Hepatocyte (in vitro differentiated cells): ENCODE results near the gene PAGE4. TPM values are rescaled to one million over a fixed set of nuclear protein-coding genes. Genes with fewer than 3 reads are reported as not detected.

Source experiments
- DNase-seq: peaks from one replicate; pipeline ENCODE4 v3.0.0-alpha.2; 2016; ENCODE audit warnings: low spot score
- H2AFZ ChIP-seq: fragments of 200-600 bp; sonication (generic); 2 replicates; pipeline ENCODE4 v1.6.0; 2016; ENCODE audit warnings: antibody characterized with exemption, mild to moderate bottlenecking
- H3K27ac ChIP-seq: fragments of 200-600 bp; sonication (generic); 2 replicates; pipeline ENCODE4 v1.5.1; 2016; ENCODE audit warnings: mild to moderate bottlenecking
- H3K27me3 ChIP-seq: fragments of 200-600 bp; sonication (generic); 2 replicates; pipeline ENCODE4 v1.6.1; 2016
- H3K36me3 ChIP-seq: fragments of 200-600 bp; sonication (generic); replicated peaks from 2 replicates; pipeline ENCODE4 v1.5.1; 2016; ENCODE audit warnings: low read depth; ENCODE audit not compliant: insufficient read depth
- H3K4me1 ChIP-seq: fragments of 200-600 bp; sonication (generic); 2 replicates; pipeline ENCODE4 v1.5.1; 2016; ENCODE audit warnings: mild to moderate bottlenecking, moderate library complexity; ENCODE audit not compliant: insufficient read depth
- H3K4me2 ChIP-seq: fragments of 200-600 bp; sonication (generic); 2 replicates; pipeline ENCODE4 v1.6.0; 2016
- H3K4me3 ChIP-seq: fragments of 200-600 bp; sonication (generic); 2 replicates; pipeline ENCODE4 v1.5.1; 2016; ENCODE audit warnings: mild to moderate bottlenecking
- H3K79me2 ChIP-seq: fragments of 200-600 bp; sonication (generic); 2 replicates; pipeline ENCODE4 v1.6.0; 2017; ENCODE audit warnings: mild to moderate bottlenecking
- H3K9me2 ChIP-seq: fragments of 200-600 bp; sonication (generic); replicated peaks from 2 replicates; pipeline ENCODE4 v1.6.0; 2017; ENCODE audit warnings: mild to moderate bottlenecking; ENCODE audit not compliant: insufficient read depth
- H3K9me3 ChIP-seq: fragments of 200-600 bp; sonication (generic); 2 replicates; pipeline ENCODE4 v1.5.1; 2016; ENCODE audit warnings: low read depth, mild to moderate bottlenecking
- H4K20me1 ChIP-seq: fragments of 200-600 bp; sonication (generic); 2 replicates; pipeline ENCODE4 v1.6.0; 2016; ENCODE audit warnings: mild to moderate bottlenecking; ENCODE audit not compliant: insufficient read depth, poor library complexity, severe bottlenecking
- EZH2 ChIP-seq: fragments of 200-600 bp; sonication (generic); IDR thresholded peaks from 2 replicates; pipeline ENCODE4 v1.6.1; 2016; ENCODE audit warnings: antibody characterized with exemption, mild to moderate bottlenecking, borderline replicate concordance
- EZH2phosphoT487 ChIP-seq: fragments of 200-600 bp; sonication (generic); IDR thresholded peaks from one replicate; pipeline ENCODE4 v1.6.1; 2018; ENCODE audit warnings: antibody characterized with exemption, mild to moderate bottlenecking, low read depth, moderate library complexity; ENCODE audit not compliant: unreplicated experiment, severe bottlenecking
- WGBS: methylation state at CpG from one replicate; pipeline ENCODE4 v1.1.6; 2016; ENCODE audit warnings: low lambda C conversion rate; ENCODE audit errors: missing lambda C conversion rate; 5-methylcytosine and 5-hydroxymethylcytosine counted together
- polyA plus RNA-seq: library from polyadenylated mRNA; unstranded; fragments of >200 nt; fragmentation: Nextera tagmentation; extraction: Ambion mirVana; gene quantifications from 2 replicates; pipeline ENCODE4 v1.2.1, GENCODE V29; 2016
- total RNA-seq: library from RNA; depleted of rRNA; stranded (reverse); fragments of >200 nt; gene quantifications from 2 replicates; pipeline ENCODE4 v1.2.3, GENCODE V29; 2014
- TF ChIP-seq, protein P1 (sequence below): fragments of 200-600 bp; sonication (generic); IDR thresholded peaks from 2 replicates; pipeline ENCODE4 v1.5.1; 2016; ENCODE audit warnings: antibody characterized with exemption, mild to moderate bottlenecking; ENCODE audit not compliant: poor library complexity

The PAGE4 gene
- total and polyA plus RNA-seq, 2 experiments from 2014 or later, result 0.63 TPM; not detected in 1

DNA sequence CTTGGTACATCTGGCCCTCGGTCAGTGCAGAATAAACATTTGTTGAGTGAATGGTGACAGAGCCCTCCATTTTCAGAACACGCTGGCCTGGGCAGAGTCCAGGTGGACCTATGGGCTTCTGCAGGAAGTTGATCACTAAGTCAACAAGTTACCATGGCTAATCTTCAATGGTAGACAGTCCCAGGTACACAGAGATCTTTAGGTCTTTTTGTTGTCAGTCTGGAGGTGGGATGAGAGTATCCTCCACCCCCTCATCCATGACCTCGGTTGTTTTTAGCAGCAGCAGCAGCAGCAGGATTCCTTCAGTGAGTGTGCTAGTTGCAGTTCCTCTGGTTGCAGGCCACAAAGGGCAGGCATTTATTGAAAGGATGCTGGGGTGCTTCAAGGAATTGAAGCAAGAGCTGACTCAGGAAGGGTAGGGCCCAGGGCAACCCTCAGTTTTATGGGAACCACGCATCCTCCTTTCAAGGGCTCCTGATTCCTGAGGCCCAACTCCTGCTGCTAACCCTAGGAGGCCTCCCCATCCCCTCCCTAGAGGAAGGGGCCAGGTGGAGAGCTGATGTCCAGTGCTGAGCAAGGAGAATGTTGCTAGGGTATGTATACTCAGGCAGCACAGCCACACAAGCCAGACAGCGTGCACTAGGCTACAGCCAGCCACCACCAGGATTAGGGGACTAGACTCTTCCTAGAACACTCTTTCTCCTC is 48.4 kb downstream of the PAGE4 start:
- 60% methylated on average over 5 of the region's 5 CpGs for WGBS
- Histone ChIP-seq H3K4me2 (peak overlapping the region; percentile 79), H3K36me3 (no peaks in the 10 kb centered on the region), H3K9me3 (no peaks in the 10 kb centered on the region), H4K20me1 (no peaks in the 10 kb centered on the region), H2AFZ (no peak overlapping the region), H3K27ac (peak overlapping the region; percentile 90), H3K79me2 (peaks cover 17% of the 10 kb centered on the region), H3K9me2 (no peaks in the 10 kb centered on the region), H3K27me3 (no peaks in the 10 kb centered on the region), H3K4me3 (no peak overlapping the region), H3K4me1 (peaks cover 11% of the 10 kb centered on the region)
- no peak for TF ChIP-seq EZH2
- TF ChIP-seq EZH2phosphoT487, result no peak
- TF ChIP-seq, protein P1, sequence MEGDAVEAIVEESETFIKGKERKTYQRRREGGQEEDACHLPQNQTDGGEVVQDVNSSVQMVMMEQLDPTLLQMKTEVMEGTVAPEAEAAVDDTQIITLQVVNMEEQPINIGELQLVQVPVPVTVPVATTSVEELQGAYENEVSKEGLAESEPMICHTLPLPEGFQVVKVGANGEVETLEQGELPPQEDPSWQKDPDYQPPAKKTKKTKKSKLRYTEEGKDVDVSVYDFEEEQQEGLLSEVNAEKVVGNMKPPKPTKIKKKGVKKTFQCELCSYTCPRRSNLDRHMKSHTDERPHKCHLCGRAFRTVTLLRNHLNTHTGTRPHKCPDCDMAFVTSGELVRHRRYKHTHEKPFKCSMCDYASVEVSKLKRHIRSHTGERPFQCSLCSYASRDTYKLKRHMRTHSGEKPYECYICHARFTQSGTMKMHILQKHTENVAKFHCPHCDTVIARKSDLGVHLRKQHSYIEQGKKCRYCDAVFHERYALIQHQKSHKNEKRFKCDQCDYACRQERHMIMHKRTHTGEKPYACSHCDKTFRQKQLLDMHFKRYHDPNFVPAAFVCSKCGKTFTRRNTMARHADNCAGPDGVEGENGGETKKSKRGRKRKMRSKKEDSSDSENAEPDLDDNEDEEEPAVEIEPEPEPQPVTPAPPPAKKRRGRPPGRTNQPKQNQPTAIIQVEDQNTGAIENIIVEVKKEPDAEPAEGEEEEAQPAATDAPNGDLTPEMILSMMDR, result no peak
- peak; percentile 41 for DNase-seq

DNA sequence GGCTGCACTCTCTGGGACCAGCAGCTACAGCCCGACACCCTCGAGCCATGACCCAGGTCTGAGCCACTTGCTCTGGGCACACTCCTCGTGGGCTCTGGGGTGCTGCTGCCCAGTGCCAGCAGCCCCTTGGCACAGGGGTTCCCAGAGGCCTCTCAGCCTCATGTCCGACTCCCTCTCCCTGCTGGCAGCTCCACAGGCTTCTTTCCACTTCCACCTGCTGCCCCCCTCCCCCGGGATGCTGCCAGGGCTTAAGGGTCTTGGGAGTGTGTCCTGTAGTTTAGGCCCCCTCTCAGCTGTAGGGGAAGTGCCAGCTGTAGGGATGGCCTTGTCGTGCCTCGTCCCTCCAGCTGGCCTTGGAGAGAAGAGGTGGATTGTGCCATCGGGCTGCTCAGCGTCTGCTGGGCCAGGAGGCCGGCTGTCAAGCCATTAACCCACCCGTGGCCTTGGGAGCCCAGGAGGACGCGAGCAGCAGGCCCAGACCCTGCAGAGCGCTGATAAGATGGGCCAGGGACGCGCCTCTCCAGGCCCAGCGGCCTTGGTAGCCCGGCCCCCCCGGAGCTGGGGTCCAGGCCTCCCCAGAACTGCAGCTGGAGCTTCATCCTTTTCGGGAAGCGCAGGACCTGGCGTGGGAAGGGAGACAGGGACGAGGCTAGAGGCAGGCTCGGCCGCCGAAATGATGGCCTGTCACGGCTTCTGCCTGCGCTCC is 49.2 kb downstream of the PAGE4 start:
- no peaks in the 10 kb centered on the region for H3K36me3 ChIP-seq
- H3K9me2 ChIP-seq, result no peaks in the 10 kb centered on the region
- no peaks in the 10 kb centered on the region for H3K27me3 ChIP-seq
- WGBS, result 50% methylated on average over 27 of the region's 28 CpGs
- peaks cover 11% of the 10 kb centered on the region for H3K4me1 ChIP-seq
- H4K20me1 ChIP-seq, result no peaks in the 10 kb centered on the region
- H3K4me3 ChIP-seq, result peak overlapping the region; percentile 1
- peak overlapping the region; percentile 79 for H3K4me2 ChIP-seq
- peak overlapping the region; percentile 90 for H3K27ac ChIP-seq
- peak overlapping the region; percentile 76 for H2AFZ ChIP-seq
- no peaks in the 10 kb centered on the region for H3K9me3 ChIP-seq
- no peak for DNase-seq
- TF ChIP-seq EZH2, result no peak
- no peak for TF ChIP-seq EZH2phosphoT487
- TF ChIP-seq, protein P1, result no peak
- H3K79me2 ChIP-seq, result peaks cover 17% of the 10 kb centered on the region

DNA sequence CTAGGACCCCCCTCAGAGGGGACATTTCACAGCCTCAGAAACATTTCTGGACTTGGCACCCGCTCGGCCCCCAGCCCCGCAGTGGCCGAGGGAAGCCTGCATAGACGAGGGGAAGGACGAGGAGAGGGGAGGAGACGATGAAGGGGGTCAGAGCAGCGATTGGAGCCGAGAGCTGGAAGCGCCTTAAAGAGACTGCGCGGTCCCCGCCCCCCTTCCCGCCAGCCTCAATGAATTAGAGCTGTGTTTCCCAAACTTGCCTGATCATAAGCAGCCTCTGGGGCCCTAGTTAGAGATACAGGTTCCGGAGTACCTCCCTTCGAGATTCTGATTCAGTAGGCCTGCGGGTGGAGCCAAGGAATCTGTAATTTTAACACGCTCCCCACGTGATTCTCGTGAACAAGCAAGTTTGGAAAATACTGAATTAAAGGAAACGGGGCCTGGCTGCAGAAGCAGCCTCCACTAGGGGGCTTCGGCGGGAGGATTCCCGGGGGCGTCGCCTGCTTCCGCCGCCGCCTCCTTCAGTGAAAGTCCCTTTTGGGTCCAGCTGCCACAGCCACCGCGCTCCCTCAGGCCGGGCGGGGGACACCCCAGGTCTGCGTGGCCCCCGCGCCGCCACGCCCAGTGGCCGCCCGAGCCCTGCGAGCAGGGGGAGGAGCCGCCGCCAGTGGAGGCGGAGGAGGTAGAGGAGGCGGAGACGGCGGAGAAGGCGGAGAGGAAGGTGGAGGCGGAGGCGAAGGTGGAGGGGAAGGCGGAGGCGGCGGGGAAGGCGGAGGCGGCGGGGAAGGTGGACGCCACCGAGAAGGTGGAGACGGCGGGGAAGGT is 49.9 kb downstream of the PAGE4 start, which contains the start of gene USP27X:
Gene USP27X (plus strand): TSS at position 651 of the 822 bp plus-strand sequence. CDS start 824 bp downstream, outside the sequence.
- H3K4me2 ChIP-seq, result peak within 1 kb of the TSS; percentile 79
- no peak for TF ChIP-seq EZH2
- TF ChIP-seq, protein P1, result peak; percentile 56
- no peak for TF ChIP-seq EZH2phosphoT487
- H3K4me1 ChIP-seq, result peaks cover 11% of the 10 kb centered on the region
- H3K9me3 ChIP-seq, result no peaks in the 10 kb centered on the region
- no peaks in the 10 kb centered on the region for H3K27me3 ChIP-seq
- H3K9me2 ChIP-seq, result no peaks in the 10 kb centered on the region
- H3K27ac ChIP-seq, result peak within 1 kb of the TSS; percentile 90
- no peaks in the 10 kb centered on the region for H3K36me3 ChIP-seq
- peak; percentile 88 for DNase-seq
- peak within 1 kb of the TSS; percentile 1 for H3K4me3 ChIP-seq
- 50% methylated on average over 45 of the region's 60 CpGs for WGBS
- peaks cover 17% of the 10 kb centered on the region for H3K79me2 ChIP-seq
- H4K20me1 ChIP-seq, result no peaks in the 10 kb centered on the region
- H2AFZ ChIP-seq, result peak within 1 kb of the TSS; percentile 76
